ENCODE results near the gene UCK2. TPM values are rescaled to one million over a fixed set of nuclear protein-coding genes. Genes with fewer than 3 reads are reported as not detected.
A peak's percentile ranks its signal among the peaks of the same experiment; 100 is the strongest.

UCK2 gene
- total and polyA plus RNA-seq, 9 of the 15 experiments (the other 6 are each of a cell fraction or from before 2014, with no cell fraction given), result 71.6 to 145 (median 95.8) TPM

GRCh38 chr1:165828669-165829329, 1.4 kb downstream of the UCK2 start (continued):
- TF ChIP-seq AFF1 (IDR thresholded peaks at IDR 0.05; ENCODE audit: low read depth in 1 of 2, partially characterized antibody in 2 of 2), result peak in 1 of 2 experiments; percentile 41
- TF ChIP-seq ZFPM2 (CRISPR knock-in tag; IDR thresholded peaks at IDR 0.05), result no peak
- no peak for TF ChIP-seq CREB1 (IDR thresholded peaks at IDR 0.05)
- 0 out of 2 replicates have a peak, but pooled peaks have one; percentile 11 for TF ChIP-seq CREB1 (CRISPR knock-in tag; IDR thresholded peaks at IDR 0.05)
- TF ChIP-seq XRCC3 (IDR thresholded peaks at IDR 0.05), result no peak
- TF ChIP-seq SP1 (CRISPR knock-in tag; IDR thresholded peaks at IDR 0.05), result peak; percentile 54; the same call in 1 of the 2 replicates
- peak; percentile 43 for TF ChIP-seq TFAP4 (CRISPR knock-in tag; IDR thresholded peaks at IDR 0.05; ENCODE audit: borderline replicate concordance)
- TF ChIP-seq ASH1L (IDR thresholded peaks at IDR 0.05; ENCODE audit: borderline replicate concordance, low read depth, partially characterized antibody), result no peak
- TF ChIP-seq SMAD1 (IDR thresholded peaks at IDR 0.05; ENCODE audit: low read depth, low read length, partially characterized antibody), result peak; percentile 45
- 0 out of 2 replicates have a peak, but pooled peaks have one; percentile 46 for TF ChIP-seq NFXL1 (CRISPR knock-in tag; IDR thresholded peaks at IDR 0.05)
- peak in 1 of 2 experiments; percentile 76; a peak in 1 of 4 replicates for TF ChIP-seq ARNT (IDR thresholded peaks at IDR 0.05)
- 0 out of 2 replicates have a peak, but pooled peaks have one; percentile 35 for TF ChIP-seq ELK3 (CRISPR knock-in tag; IDR thresholded peaks at IDR 0.05)
- TF ChIP-seq ZNF133 (CRISPR knock-in tag; IDR thresholded peaks at IDR 0.05), result no peak
- TF ChIP-seq SREBF2 (CRISPR knock-in tag; IDR thresholded peaks at IDR 0.05), result no peak
- no peak for TF ChIP-seq STAT6 (CRISPR knock-in tag; IDR thresholded peaks at IDR 0.05)
- no peak for TF ChIP-seq ETV5 (CRISPR knock-in tag; IDR thresholded peaks at IDR 0.05; ENCODE audit: low read depth)
- no peak for TF ChIP-seq ZNF431 (CRISPR knock-in tag; IDR thresholded peaks at IDR 0.05)
- no peak for TF ChIP-seq ZNF165 (CRISPR knock-in tag; IDR thresholded peaks at IDR 0.05; ENCODE audit: borderline replicate concordance)
- TF ChIP-seq ELF1 (tag; IDR thresholded peaks at IDR 0.05), result no peak
- TF ChIP-seq KLF16 (IDR thresholded peaks at IDR 0.05), result no peak

Data from K562 (cell line).